ENCODE measurements around the gene POLD4.

The POLD4 gene

DNA sequence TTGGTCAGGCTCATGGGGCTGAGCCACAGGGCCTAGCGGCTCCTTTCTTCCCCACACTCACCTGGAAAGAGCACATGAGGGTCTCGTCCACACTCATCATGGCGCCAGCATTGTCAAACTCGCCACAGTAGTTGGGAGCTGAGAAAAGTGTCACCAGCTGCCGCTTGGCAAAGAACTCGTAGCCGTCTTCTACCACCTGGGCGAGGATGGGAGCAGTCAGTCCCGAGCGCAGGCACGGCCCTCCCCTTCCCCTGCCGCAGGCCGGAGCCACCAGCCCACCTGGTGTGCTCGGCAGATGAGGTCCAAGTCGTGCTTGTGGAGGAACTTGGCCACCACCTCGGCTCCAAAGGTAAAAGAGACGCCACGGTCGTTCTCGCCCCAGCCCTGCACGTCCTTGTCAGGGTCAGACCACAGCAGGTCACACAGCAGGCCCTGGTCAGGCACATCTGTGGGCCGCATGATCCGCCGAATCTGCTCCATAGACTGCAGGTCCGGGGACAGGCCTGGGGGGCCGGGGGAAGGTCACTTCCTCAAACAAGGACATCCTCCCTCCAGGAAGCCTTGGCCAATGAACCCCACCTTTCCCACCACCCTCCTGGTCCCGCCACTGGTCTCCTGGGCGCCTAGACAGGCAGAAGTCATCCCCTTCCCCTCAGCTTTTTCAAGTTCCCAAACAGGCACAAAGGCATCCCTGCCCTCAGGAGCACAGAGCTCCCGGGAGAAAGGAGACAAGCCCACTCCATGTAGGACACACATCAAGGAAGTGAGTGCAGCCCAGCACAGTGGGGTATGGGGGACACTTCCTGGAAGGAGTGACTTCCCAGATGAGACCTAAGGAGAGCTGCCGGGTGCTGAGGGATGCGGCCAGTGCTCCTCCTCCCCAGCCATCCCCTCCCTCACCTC, 45.6 kb upstream of the POLD4 start:
- TF ChIP-seq, protein P1, sequence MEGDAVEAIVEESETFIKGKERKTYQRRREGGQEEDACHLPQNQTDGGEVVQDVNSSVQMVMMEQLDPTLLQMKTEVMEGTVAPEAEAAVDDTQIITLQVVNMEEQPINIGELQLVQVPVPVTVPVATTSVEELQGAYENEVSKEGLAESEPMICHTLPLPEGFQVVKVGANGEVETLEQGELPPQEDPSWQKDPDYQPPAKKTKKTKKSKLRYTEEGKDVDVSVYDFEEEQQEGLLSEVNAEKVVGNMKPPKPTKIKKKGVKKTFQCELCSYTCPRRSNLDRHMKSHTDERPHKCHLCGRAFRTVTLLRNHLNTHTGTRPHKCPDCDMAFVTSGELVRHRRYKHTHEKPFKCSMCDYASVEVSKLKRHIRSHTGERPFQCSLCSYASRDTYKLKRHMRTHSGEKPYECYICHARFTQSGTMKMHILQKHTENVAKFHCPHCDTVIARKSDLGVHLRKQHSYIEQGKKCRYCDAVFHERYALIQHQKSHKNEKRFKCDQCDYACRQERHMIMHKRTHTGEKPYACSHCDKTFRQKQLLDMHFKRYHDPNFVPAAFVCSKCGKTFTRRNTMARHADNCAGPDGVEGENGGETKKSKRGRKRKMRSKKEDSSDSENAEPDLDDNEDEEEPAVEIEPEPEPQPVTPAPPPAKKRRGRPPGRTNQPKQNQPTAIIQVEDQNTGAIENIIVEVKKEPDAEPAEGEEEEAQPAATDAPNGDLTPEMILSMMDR (conservative IDR thresholded peaks at IDR 0.05; ENCODE audit: control insufficient read depth, insufficient read depth, low read depth, low read length) = no peak
- no peak overlapping the region for H3K4me3 ChIP-seq (ENCODE audit: control insufficient read depth, low read depth, low read length)
- no peak for DNase-seq (ENCODE audit: low read depth)

DNA sequence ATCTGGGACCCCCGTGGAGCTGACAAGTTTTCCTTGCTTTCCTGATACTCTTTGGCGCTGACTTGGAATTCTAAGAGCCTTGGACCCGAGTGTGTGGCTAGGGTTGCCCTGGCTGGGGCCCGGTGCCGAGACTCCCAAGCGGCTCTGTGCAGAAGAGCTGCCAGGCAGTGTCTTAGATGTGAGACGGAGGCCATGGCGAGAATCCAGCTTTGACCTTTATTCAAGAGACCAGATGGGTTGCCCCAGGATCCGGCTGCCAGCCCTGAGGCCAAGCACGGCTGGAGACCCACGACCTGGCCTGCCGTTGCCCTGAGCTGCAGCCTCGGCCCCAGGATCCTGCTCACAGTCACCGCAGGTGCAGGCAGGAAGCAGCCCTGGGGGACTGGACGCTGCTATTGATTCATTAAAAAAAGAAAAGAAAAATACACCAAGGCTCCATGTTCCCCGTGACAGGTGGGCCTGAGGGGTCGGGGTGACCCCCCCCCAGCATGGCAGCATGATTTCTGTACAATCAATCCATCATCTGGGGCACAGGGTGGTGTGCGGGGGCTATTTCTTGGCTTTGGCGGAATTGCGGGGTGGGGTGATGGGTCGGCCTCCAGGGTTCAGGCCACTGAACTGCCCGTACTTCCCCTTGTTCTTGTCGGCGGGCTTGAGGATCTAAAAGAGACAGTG, 44.8 kb upstream of the POLD4 start:
- no peak for DNase-seq (ENCODE audit: low read depth)
- H3K4me3 ChIP-seq (ENCODE audit: control insufficient read depth, low read depth, low read length) = no peak overlapping the region
- TF ChIP-seq, protein P1 (conservative IDR thresholded peaks at IDR 0.05; ENCODE audit: control insufficient read depth, insufficient read depth, low read depth, low read length) = no peak

DNA sequence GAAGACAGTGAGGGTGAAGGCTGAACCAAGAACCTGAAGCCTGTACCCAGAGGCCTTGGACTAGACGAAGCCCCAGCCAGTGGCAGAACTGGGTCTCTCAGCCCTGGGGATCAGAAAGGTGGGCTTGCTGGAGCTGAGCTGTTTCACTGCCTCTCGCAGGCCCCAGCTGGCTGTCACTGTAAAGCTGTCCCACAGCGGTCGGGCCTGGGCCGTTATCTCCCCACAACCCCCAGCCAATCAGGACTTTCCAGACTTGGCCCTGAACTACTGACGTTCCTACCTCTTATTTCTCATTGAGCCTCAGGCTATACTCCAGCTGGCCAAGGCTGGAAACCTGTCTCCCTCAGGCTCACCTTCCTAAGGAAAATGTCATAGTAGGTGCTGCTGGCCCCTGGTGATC, 44.2 kb upstream of the POLD4 start:
- no peak overlapping the region for H3K4me3 ChIP-seq (ENCODE audit: control insufficient read depth, low read depth, low read length)
- TF ChIP-seq, protein P1 (conservative IDR thresholded peaks at IDR 0.05; ENCODE audit: control insufficient read depth, insufficient read depth, low read depth, low read length) = no peak
- no peak for DNase-seq (ENCODE audit: low read depth)

DNA sequence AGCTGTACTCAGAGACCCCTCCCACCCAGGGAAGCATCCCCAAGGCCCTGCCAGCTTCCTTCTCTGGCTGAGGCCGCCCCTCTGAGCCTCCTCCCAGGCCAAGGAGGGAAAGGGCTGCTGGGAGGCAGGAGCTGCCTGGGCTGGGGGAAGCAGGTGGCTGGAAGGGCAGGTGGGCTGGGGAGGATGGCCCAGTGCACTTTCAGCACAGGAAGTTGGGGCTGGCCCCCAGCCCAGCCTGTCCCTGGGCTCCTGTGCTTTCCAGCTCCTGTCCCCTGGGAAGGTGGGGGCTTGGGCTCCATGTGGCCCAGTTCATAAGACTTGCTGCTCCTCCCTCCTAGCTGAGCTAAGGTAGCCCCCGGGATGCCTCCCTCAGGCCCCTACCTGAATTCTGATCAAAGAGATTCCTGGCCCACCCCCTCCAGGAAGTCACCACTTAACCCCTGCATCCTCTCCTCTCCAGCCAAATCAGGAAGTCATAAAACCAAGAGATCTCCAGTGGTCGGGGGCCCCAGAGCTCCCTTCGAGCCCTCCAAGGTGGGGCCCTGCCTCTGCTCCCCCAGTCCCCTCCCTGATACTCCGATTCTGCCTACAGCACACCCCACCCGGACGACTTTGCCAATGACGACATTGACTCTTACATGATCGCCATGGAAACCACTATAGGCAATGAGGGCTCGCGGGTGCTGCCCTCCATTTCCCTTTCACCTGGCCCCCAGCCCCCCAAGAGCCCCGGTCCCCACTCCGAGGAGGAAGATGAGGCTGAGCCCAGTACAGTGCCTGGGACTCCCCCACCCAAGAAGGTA, 43.4 kb upstream of the POLD4 start:
- H3K4me3 ChIP-seq (ENCODE audit: control insufficient read depth, low read depth, low read length) = no peak overlapping the region
- DNase-seq (ENCODE audit: low read depth) = no peak
- TF ChIP-seq, protein P1 (conservative IDR thresholded peaks at IDR 0.05; ENCODE audit: control insufficient read depth, insufficient read depth, low read depth, low read length) = no peak

DNA sequence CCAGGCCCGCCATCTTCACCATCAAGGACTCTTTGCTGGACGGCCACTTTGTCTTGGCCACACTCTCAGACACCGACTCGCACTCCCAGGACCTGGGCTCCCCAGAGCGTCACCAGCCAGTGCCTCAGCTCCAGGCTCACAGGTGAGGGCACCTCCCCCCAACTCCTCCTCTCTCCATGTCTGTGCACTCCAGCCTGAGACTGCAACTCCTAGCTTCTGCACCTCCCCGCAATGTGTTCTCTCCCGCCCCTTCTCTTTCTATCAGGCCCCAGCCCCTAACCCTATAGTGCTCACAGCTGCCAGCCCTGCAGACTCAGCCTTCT, 42.9 kb upstream of the POLD4 start:
- DNase-seq (ENCODE audit: low read depth) = no peak
- TF ChIP-seq, protein P1 (conservative IDR thresholded peaks at IDR 0.05; ENCODE audit: control insufficient read depth, insufficient read depth, low read depth, low read length) = no peak
- no peak overlapping the region for H3K4me3 ChIP-seq (ENCODE audit: control insufficient read depth, low read depth, low read length)

DNA sequence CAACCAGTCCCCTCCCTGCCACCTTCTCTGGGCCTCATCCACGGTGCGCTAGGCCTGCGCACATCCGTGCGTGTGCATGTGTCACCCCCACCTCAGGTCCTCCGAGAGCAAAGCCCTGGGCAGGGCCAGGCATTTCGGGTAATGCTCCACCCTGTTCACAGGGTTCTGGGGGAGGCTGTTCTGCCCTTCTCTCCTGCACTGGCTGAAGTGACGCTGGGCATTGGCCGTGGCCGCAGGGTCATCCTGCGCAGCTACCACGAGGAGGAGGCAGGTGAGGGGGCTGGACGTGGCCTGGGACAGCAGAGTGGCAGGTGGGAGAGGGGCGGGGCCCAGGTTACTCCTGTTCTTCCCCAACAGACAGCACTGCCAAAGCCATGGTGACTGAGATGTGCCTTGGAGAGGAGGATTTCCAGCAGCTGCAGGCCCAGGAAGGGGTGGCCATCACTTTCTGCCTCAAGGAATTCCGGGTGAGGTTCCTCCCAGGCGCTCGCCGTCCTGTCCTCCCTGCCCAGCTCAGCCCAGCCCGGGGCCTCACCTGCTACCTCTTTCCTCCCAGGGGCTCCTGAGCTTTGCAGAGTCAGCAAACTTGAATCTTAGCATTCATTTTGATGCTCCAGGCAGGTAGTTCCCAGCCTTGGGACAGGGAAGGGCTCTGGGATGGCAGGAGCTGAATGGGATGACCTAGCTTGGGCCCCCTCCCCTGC, 42.4 kb upstream of the POLD4 start:
- H3K4me3 ChIP-seq (ENCODE audit: control insufficient read depth, low read depth, low read length) = no peak overlapping the region
- TF ChIP-seq, protein P1 (conservative IDR thresholded peaks at IDR 0.05; ENCODE audit: control insufficient read depth, insufficient read depth, low read depth, low read length) = no peak

More for the DNA sequence above, 42.4 kb upstream of the POLD4 start:
- no peak for DNase-seq (ENCODE audit: low read depth)
